ENCODE measurements around the gene BLNK. TPM values are rescaled to one million over a fixed set of nuclear protein-coding genes. Genes with fewer than 3 reads are reported as not detected.

The BLNK gene
- total and polyA plus RNA-seq, 3 donors from 2014 or later, result 1.1 to 4.5 (median 1.5) TPM

- Histone ChIP-seq H3K4me3 (no peak overlapping the region), H3K27me3 (no peaks in the 10 kb centered on the region), H3K4me1 (no peaks in the 10 kb centered on the region), H3K27ac (no peak overlapping the region), H3K36me3 (ENCODE audit: low read depth, missing control alignments) (no peaks in the 10 kb centered on the region), H3K9me3 (no peaks in the 10 kb centered on the region)
- WGBS, 2 donors, result 82 to 88% methylated on average over 3 of the region's 3 CpGs
- intact Hi-C loops (cut with DNase I; ENCODE audit: low total_unique reads), result no loop called here
- TF ChIP-seq CTCF (IDR thresholded peaks at IDR 0.05), result no peak
- TF ChIP-seq POLR2A (IDR thresholded peaks at IDR 0.05), result no peak
- DNase-seq, result no peak
These were observed 10.2 kb upstream of the BLNK start for GRCh38 chr10:96281444-96282029.

DNA sequence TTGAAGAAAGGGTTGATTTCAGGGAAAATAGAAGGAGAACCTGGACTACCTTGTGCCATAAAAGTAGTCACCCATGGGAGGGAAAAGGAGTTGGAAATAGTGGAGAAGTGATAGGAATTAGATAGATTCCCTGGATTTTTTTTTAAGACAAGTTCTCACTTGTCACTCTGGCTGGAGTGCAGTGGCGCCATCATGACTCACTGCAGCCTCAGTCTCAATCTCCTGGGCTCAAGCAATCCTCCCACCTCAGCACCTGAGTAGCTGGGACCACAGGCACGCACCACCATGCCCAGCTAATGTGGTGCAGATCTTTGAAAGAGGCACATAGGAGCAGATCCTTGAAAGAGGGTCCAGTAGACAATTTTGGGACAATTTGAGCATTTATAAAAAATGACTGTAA is 9.5 kb upstream of the BLNK start:
- 82 to 92% methylated on average over 2 of the region's 2 CpGs for whole genome bisulfite sequencing, 2 donors
- no peak overlapping the region for H3K27ac ChIP-seq
- H3K9me3 ChIP-seq, result no peaks in the 10 kb centered on the region
- no peak overlapping the region for H3K4me3 ChIP-seq
- no peaks in the 10 kb centered on the region for H3K36me3 ChIP-seq (ENCODE audit: low read depth, missing control alignments)
- no peak for DNase-seq
- H3K27me3 ChIP-seq, result no peaks in the 10 kb centered on the region
- TF ChIP-seq POLR2A (IDR thresholded peaks at IDR 0.05), result no peak
- no peak for TF ChIP-seq CTCF (IDR thresholded peaks at IDR 0.05)
- intact Hi-C loops (cut with DNase I; ENCODE audit: low total_unique reads), result no loop called here
- H3K4me1 ChIP-seq, result no peaks in the 10 kb centered on the region

DNA sequence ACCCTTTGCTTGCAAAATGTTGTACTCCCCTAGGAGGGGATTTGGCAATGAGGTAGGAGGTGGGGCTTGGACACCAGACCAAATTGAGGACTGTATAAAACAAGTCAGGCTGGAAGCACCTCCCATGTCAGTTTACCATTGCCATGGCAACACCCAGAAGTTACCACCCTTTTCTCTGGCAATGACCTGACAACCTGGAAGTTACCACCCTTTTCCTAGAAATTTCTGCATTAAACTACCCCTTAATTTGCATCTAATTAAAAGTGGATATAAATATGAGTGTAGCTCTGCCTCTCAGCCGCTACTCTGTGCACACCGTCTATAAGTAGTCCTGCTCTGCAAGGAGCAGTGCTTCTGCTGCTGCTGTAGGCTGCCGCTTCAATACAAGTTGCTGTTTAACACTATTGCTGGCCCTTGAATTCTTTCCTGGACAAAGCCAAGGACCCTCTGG is 7.8 kb upstream of the BLNK start:
- H3K27ac ChIP-seq, result no peak overlapping the region
- no peak overlapping the region for H3K4me3 ChIP-seq
- no peaks in the 10 kb centered on the region for H3K36me3 ChIP-seq (ENCODE audit: low read depth, missing control alignments)
- no peaks in the 10 kb centered on the region for H3K27me3 ChIP-seq
- WGBS, 2 donors, result 91 to 95% methylated on average over 3 of the region's 3 CpGs
- no peaks in the 10 kb centered on the region for H3K9me3 ChIP-seq
- TF ChIP-seq CTCF (IDR thresholded peaks at IDR 0.05) (no peak), POLR2A (IDR thresholded peaks at IDR 0.05) (no peak)
- no peak for DNase-seq
- intact Hi-C loops (cut with DNase I; ENCODE audit: low total_unique reads), result no loop called here
- no peaks in the 10 kb centered on the region for H3K4me1 ChIP-seq

GRCh38 chr10:96276831-96277230 is 5.5 kb upstream of the BLNK start:
- intact Hi-C loops (cut with DNase I; ENCODE audit: low total_unique reads), result no loop called here
- no peaks in the 10 kb centered on the region for H3K27me3 ChIP-seq
- DNase-seq, result no peak
- no peak overlapping the region for H3K4me3 ChIP-seq
- H3K4me1 ChIP-seq, result no peaks in the 10 kb centered on the region
- 80 to 81% methylated on average over 1 of the region's 1 CpG for whole genome bisulfite sequencing, 2 donors
- no peak overlapping the region for H3K27ac ChIP-seq
- no peaks in the 10 kb centered on the region for H3K9me3 ChIP-seq
- TF ChIP-seq POLR2A (IDR thresholded peaks at IDR 0.05) (no peak), CTCF (IDR thresholded peaks at IDR 0.05) (no peak)
- H3K36me3 ChIP-seq (ENCODE audit: low read depth, missing control alignments), result no peaks in the 10 kb centered on the region

- Histone ChIP-seq H3K27ac (no peak overlapping the region), H3K4me1 (no peaks in the 10 kb centered on the region), H3K9me3 (no peaks in the 10 kb centered on the region), H3K36me3 (ENCODE audit: low read depth, missing control alignments) (no peaks in the 10 kb centered on the region), H3K27me3 (no peaks in the 10 kb centered on the region), H3K4me3 (no peak overlapping the region)
- DNase-seq, result no peak
- whole genome bisulfite sequencing, 2 donors, result 92% methylated on average over 6 of the region's 6 CpGs
- TF ChIP-seq POLR2A (IDR thresholded peaks at IDR 0.05), result no peak
- TF ChIP-seq CTCF (IDR thresholded peaks at IDR 0.05), result no peak
- intact Hi-C loops (cut with DNase I; ENCODE audit: low total_unique reads), result no loop called here
These were observed 5.1 kb upstream of the BLNK start for GRCh38 chr10:96276426-96276825.
